K562 (cell line): ENCODE results near the gene FSTL4. TPM values are rescaled to one million over a fixed set of nuclear protein-coding genes. Genes with fewer than 3 reads are reported as not detected.
"Not testable (repeated sequence)": the region's sequence is repeated elsewhere in the genome, so short reads cannot be mapped to it uniquely, and the experiment has no call there.

Experiments
- ATAC-seq: fragments of 200-7000 bp; cut with Tn5 transposase; 3 replicates; pipeline ENCODE4 v1.9.1; 2020; ENCODE audit warnings: moderate library complexity
- BruUV-seq: library from RNA; stranded (reverse); fragments of 400-500 nt; replicated peaks from 2 replicates; lab custom pipeline; 2021; lab: Mats Ljungman, UMichigan
- CTCF ChIA-PET: fragments of 300-600 bp; formaldehyde crosslinking; extraction: SDS; loops from one replicate; lab custom pipeline; 2021; ENCODE audit warnings: low intra/inter-chr PET ratio; lab: Yijun Ruan, JAX
- POLR2A ChIA-PET: fragments of 300-600, 350-650 bp; sonication (Branson Sonifier 250); formaldehyde crosslinking; extraction: SDS; loops from one replicate; lab custom pipeline; 2021; ENCODE audit warnings: antibody characterized with exemption, inconsistent platforms; lab: Yijun Ruan, JAX
- DNase-seq, 4 experiments: peaks; one replicate each; pipeline versions ENCODE4 v3.0.0 to v3.0.0-alpha.2; 2011 to 2018; ENCODE audit warnings: low spot score in 3 of 4, mixed read lengths in 3 of 4; ENCODE audit errors: extremely low read depth in 1 of 4
- FAIRE-seq: peaks from 2 replicates; lab custom pipeline; 2011; peaks lifted over from hg19 to GRCh38; lab: Jason Lieb, UNC
- H2AFZ ChIP-seq: 2 replicates; pipeline ENCODE4 v1.6.0; 2011; ENCODE audit warnings: low read depth, low read length, control low read depth, inconsistent platforms
- H3K27ac ChIP-seq: fragments of 200-600 bp; 3 replicates; pipeline ENCODE4 v1.8.0; 2011; ENCODE audit warnings: low read depth, mild to moderate bottlenecking, control low read depth, inconsistent platforms, low read length, moderate library complexity, mixed read lengths; ENCODE audit errors: extremely low read depth
- H3K27me3 ChIP-seq, 2 experiments: fragments of 300-600 bp in 1 of 2; 2 replicates in 1 of 2; 3 replicates in 1 of 2; pipeline versions ENCODE4 v1.6.0 to v1.8.0; 2011; ENCODE audit warnings: inconsistent platforms in 2 of 2, low read length in 2 of 2, mild to moderate bottlenecking in 1 of 2, mixed read lengths in 1 of 2, moderate library complexity in 1 of 2; ENCODE audit not compliant: control insufficient read depth in 2 of 2, insufficient read depth in 2 of 2
- H3K36me3 ChIP-seq: fragments of 300-600 bp; 3 replicates; pipeline ENCODE4 v1.8.0; 2011; ENCODE audit warnings: mild to moderate bottlenecking, low read length, inconsistent platforms; ENCODE audit not compliant: control insufficient read depth, insufficient read depth
- H3K4me1 ChIP-seq, 2 experiments: fragments of 200-600 bp in 1 of 2; replicated peaks in 1 of 2; 2 replicates in 1 of 2; 3 replicates in 1 of 2; pipeline versions ENCODE4 v1.5.1 to v1.8.0; 2011; ENCODE audit warnings: inconsistent platforms in 2 of 2, low read length in 2 of 2, mild to moderate bottlenecking in 1 of 2, mixed read lengths in 1 of 2, moderate library complexity in 1 of 2; ENCODE audit not compliant: control insufficient read depth in 2 of 2, insufficient read depth in 2 of 2
- H3K4me2 ChIP-seq: 2 replicates; pipeline ENCODE4 v1.6.1; 2011; ENCODE audit warnings: low read length, control low read depth, inconsistent platforms, mixed read lengths; ENCODE audit not compliant: insufficient read depth
- H3K4me3 ChIP-seq: fragments of 200-600 bp; sonication (generic), shearing (Covaris generic); 2 replicates; pipeline ENCODE4 v1.5.1; 2016; ENCODE audit warnings: control low read depth, inconsistent platforms
- H3K79me2 ChIP-seq: fragments of 200-600 bp; 3 replicates; pipeline ENCODE4 v1.8.0; 2011; ENCODE audit warnings: low read length, inconsistent platforms; ENCODE audit not compliant: control insufficient read depth, insufficient read depth
- H3K9ac ChIP-seq, 2 experiments: 2 replicates each; pipeline versions ENCODE4 v1.6.0 to v1.6.1; 2011; ENCODE audit warnings: low read depth in 2 of 2, low read length in 2 of 2, control low read depth in 1 of 2, inconsistent platforms in 1 of 2, mild to moderate bottlenecking in 1 of 2, mixed read lengths in 1 of 2; ENCODE audit not compliant: insufficient read depth in 1 of 2
- H3K9me1 ChIP-seq: one replicate; pipeline ENCODE4 v1.6.0; 2011; ENCODE audit warnings: inconsistent platforms, mild to moderate bottlenecking, low read length, moderate library complexity; ENCODE audit not compliant: control insufficient read depth, insufficient read depth
- H3K9me3 ChIP-seq: replicated peaks from 2 replicates; pipeline ENCODE4 v1.5.1; 2011; ENCODE audit warnings: low read depth, low read length, inconsistent platforms; ENCODE audit not compliant: control insufficient read depth, insufficient read depth
- H4K20me1 ChIP-seq: replicated peaks from 2 replicates; pipeline ENCODE4 v1.6.1; 2011; ENCODE audit warnings: low read length, inconsistent platforms, mixed read lengths; ENCODE audit not compliant: control insufficient read depth, insufficient read depth
- E4F1 ChIP-seq: fragments of 250-450 bp; sonication (Bioruptor Pico); IDR thresholded peaks from 2 replicates; pipeline ENCODE4 v1.5.0; 2021; ENCODE audit warnings: mild to moderate bottlenecking, borderline replicate concordance
- KAT8 ChIP-seq: fragments of 450-650 bp; IDR thresholded peaks from 2 replicates; pipeline ENCODE4 v1.6.1; 2016; ENCODE audit warnings: low read depth, mild to moderate bottlenecking
- MIER1 ChIP-seq: fragments of 450-650 bp; IDR thresholded peaks from 2 replicates; pipeline ENCODE4 v1.6.1; 2016; ENCODE audit warnings: antibody characterized with exemption, mild to moderate bottlenecking, low read depth
- RAD21 ChIP-seq, 2 experiments: fragments of 250-450 bp in 1 of 2; fragments of 450-650 bp in 1 of 2; sonication (Bioruptor Pico) in 1 of 2; formaldehyde crosslinking in 1 of 2; IDR thresholded peaks in 1 of 2; conservative IDR thresholded peaks in 1 of 2; 2 replicates each; pipeline versions ENCODE4 v1.4.0 to v1.8.0; 2020 to 2022; ENCODE audit warnings: mild to moderate bottlenecking in 2 of 2, moderate library complexity in 1 of 2
- ZKSCAN1 ChIP-seq: fragments of 150-350 bp; IDR thresholded peaks from 2 replicates; pipeline ENCODE4 v1.6.1; 2016; ENCODE audit warnings: low read depth, low read length
- ZNF263 ChIP-seq: sonication (generic); formaldehyde crosslinking; IDR thresholded peaks from 2 replicates; pipeline ENCODE4 v1.8.0; 2022; ENCODE audit warnings: mild to moderate bottlenecking, missing genetic modification reagents, borderline replicate concordance
- ZNF445 ChIP-seq: fragments of 250-450 bp; sonication (Bioruptor Pico); IDR thresholded peaks from 2 replicates; pipeline ENCODE4 v1.4.0; 2020; ENCODE audit warnings: low read depth, mild to moderate bottlenecking, moderate library complexity
- WGBS: fragments of 100-300 bp; shearing (Covaris generic); methylation state at CpG from one replicate; pipeline ENCODE4 v1.1.6; 2016; ENCODE audit warnings: low coverage, mixed read lengths; ENCODE audit not compliant: insufficient coverage; ENCODE audit errors: missing lambda C conversion rate; 5-methylcytosine and 5-hydroxymethylcytosine counted together
- in situ Hi-C: fragments of 300-500 bp; cut with MboI; formaldehyde crosslinking; loops from 4 replicates; pipeline ENCODE4 v1.15.0; 2018; ENCODE audit warnings: inconsistent platforms, mixed read lengths
- intact Hi-C: fragments of 100-400 bp; cut with micrococcal nuclease; formaldehyde crosslinking; loops from 2 replicates; pipeline ENCODE4 v1.14.2; 2022
- polyA plus RNA-seq, 8 experiments: library from polyadenylated mRNA; depleted of rRNA in 4 of 8; stranded (reverse) in 5 of 8; unstranded in 3 of 8; fragments of >200 nt; fragmentation: Nextera tagmentation in 2 of 8; fragmentation: Illumina TruSeq in 1 of 8; extraction: Ambion mirVana in 2 of 8; extraction: Trizol in 1 of 8; gene quantifications; 2 replicates each; pipeline versions ENCODE4 v1.2.1 to v1.2.3, GENCODE V29; 2011 to 2014; ENCODE audit warnings: inconsistent platforms in 1 of 8, missing spikeins in 1 of 8
- total RNA-seq, 7 experiments: library from RNA; depleted of rRNA in 6 of 7; stranded (reverse); fragments of >200 nt in 6 of 7; fragmentation: Illumina TruSeq in 2 of 7; extraction: Trizol in 2 of 7; gene quantifications; 2 replicates each; pipeline versions ENCODE4 v1.2.1 to v1.2.3, GENCODE V29; 2011 to 2021; ENCODE audit warnings: low replicate concordance in 1 of 7
- TF ChIP-seq, protein P1 (sequence below): fragments of 450-650 bp; formaldehyde crosslinking; IDR thresholded peaks from 2 replicates; pipeline ENCODE4 v1.4.0; 2020; ENCODE audit warnings: mild to moderate bottlenecking
- TF ChIP-seq, protein P2 (sequence below), 2 experiments: fragments of 450-650 bp; conservative IDR thresholded peaks; 2 replicates each; pipeline ENCODE4 v1.6.1; 2017; ENCODE audit warnings: mild to moderate bottlenecking in 2 of 2, moderate library complexity in 2 of 2

FSTL4 gene
- total and polyA plus RNA-seq, 9 of the 15 experiments (the other 6 are each of a cell fraction or from before 2014, with no cell fraction given), result 0.08 to 0.18 (median 0.10) TPM; not detected in 5

DNA sequence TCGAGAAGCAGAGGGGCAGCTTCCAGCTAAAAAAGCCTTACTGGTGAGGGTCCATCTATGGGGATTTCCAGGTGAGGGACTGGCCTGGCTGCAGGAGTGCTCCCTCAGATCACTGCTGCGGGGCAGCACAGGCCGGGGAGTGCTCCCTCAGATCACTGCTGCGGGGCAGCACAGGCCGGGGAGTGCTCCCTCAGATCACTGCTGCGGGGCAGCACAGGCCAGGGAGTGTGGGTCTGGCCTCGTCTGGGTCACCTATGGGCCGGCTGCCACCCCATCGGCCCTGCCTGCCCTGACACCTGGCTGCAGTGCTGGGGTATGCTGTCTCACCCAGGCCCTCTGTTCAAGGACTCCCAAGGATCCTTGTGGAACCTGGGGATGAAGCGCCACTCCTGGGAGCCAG is 167.1 kb downstream of the FSTL4 start:
- H3K4me2 ChIP-seq, in situ Hi-C loops, H3K9me3 ChIP-seq, H4K20me1 ChIP-seq, FAIRE-seq, H3K36me3 ChIP-seq, intact Hi-C loops, H3K4me1 ChIP-seq, H3K9ac ChIP-seq, POLR2A ChIA-PET, H3K4me3 ChIP-seq, DNase-seq, H3K9me1 ChIP-seq, H3K79me2 ChIP-seq, ATAC-seq, H3K27ac ChIP-seq, BruUV-seq, H2AFZ ChIP-seq: not testable (repeated sequence)
- H3K27me3 ChIP-seq, result peaks cover 0 to 53% of the 10 kb centered on the region in 2 experiments; a peak in 3 of 5 replicates
- 2% methylated on average over 10 of the region's 10 CpGs for WGBS
- CTCF ChIA-PET, result interaction anchor here (0.7 kb wide), 1 partner anchor 22 kb away, joined by 3 read pairs; no protein-coding TSS in a partner anchor
- peak; percentile 71 for TF ChIP-seq ZNF263 (CRISPR knock-in tag)

GRCh38 chr5:133444711-133445110 is 167.6 kb downstream of the FSTL4 start:
- no peaks in the 10 kb centered on the region for H3K4me1 ChIP-seq
- no peak overlapping the region for H3K4me3 ChIP-seq
- H3K36me3 ChIP-seq, result no peaks in the 10 kb centered on the region
- no peak overlapping the region for H3K27ac ChIP-seq
- DNase-seq (no peak), ATAC-seq (no peak)
- H3K9me1 ChIP-seq, result no peaks in the 10 kb centered on the region
- WGBS, result 0% methylated on average over 5 of the region's 5 CpGs
- intact Hi-C loops, result no loop called here
- TF ChIP-seq KAT8 (no peak), MIER1 (no peak), ZNF445 (no peak), RAD21 (CRISPR knock-in tag; conservative IDR thresholded peaks at IDR 0.05 in 1 of 2, IDR thresholded peaks at IDR 0.05 in 1 of 2) (no peak), ZKSCAN1 (no peak), E4F1 (CRISPR knock-in tag) (no peak)
- TF ChIP-seq, protein P1, sequence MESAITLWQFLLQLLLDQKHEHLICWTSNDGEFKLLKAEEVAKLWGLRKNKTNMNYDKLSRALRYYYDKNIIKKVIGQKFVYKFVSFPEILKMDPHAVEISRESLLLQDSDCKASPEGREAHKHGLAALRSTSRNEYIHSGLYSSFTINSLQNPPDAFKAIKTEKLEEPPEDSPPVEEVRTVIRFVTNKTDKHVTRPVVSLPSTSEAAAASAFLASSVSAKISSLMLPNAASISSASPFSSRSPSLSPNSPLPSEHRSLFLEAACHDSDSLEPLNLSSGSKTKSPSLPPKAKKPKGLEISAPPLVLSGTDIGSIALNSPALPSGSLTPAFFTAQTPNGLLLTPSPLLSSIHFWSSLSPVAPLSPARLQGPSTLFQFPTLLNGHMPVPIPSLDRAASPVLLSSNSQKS (CRISPR knock-in tag), result no peak
- TF ChIP-seq, protein P2, sequence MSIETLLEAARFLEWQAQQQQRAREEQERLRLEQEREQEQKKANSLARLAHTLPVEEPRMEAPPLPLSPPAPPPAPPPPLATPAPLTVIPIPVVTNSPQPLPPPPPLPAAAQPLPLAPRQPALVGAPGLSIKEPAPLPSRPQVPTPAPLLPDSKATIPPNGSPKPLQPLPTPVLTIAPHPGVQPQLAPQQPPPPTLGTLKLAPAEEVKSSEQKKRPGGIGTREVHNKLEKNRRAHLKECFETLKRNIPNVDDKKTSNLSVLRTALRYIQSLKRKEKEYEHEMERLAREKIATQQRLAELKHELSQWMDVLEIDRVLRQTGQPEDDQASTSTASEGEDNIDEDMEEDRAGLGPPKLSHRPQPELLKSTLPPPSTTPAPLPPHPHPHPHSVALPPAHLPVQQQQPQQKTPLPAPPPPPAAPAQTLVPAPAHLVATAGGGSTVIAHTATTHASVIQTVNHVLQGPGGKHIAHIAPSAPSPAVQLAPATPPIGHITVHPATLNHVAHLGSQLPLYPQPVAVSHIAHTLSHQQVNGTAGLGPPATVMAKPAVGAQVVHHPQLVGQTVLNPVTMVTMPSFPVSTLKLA (conservative IDR thresholded peaks at IDR 0.05), result no peak
- TF ChIP-seq, all 486 proteins: peak for 0
- in situ Hi-C loops, result no loop called here
- ChIA-PET POLR2A (no interaction called here), CTCF (no interaction called here)
- Histone ChIP-seq H3K79me2 (no peaks in the 10 kb centered on the region), H4K20me1 (no peaks in the 10 kb centered on the region; the same call in 1 of the 2 replicates), H3K9me3 (no peaks in the 10 kb centered on the region), H2AFZ (no peak overlapping the region), H3K27me3 (peaks cover 0 to 55% of the 10 kb centered on the region in 2 experiments; a peak in 3 of 5 replicates), H3K4me2 (no peak overlapping the region), H3K9ac (0 out of 4 replicates have a peak overlapping the region, but pooled peaks of 1 of the 2 experiments have one; percentile 17)
- BruUV-seq, result no TSS peak
- FAIRE-seq, result no peak
